Measurements from ENCODE around the gene INSR. TPM values are rescaled to one million over a fixed set of nuclear protein-coding genes. Genes with fewer than 3 reads are reported as not detected.

INSR gene
- total and polyA plus RNA-seq, 10 of the 15 experiments (the other 5 are each of a cell fraction or from before 2014, with no cell fraction given) = 4.2 to 34.9 (median 13.6) TPM

DNA sequence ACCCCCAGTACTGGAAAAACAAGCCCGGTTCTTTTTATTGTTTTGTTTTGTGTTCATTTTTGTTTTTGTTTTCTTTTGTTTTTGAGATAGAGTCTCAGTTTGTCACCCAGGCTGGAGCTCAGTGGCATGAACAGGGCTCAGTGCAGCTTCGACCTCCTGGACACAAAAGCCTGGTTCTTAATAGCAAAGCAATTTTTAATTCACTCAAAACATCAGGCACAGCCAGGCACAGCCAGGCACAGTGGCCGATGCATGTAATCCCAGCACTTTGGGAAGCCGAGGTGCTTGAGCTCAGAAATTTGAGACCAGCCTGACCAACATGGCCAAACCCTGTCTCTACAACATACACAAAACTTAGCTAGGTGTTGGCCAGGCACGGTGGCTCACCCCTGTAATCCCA lies 30.7 kb downstream of the INSR start (continued):
- TF ChIP-seq, protein P1, sequence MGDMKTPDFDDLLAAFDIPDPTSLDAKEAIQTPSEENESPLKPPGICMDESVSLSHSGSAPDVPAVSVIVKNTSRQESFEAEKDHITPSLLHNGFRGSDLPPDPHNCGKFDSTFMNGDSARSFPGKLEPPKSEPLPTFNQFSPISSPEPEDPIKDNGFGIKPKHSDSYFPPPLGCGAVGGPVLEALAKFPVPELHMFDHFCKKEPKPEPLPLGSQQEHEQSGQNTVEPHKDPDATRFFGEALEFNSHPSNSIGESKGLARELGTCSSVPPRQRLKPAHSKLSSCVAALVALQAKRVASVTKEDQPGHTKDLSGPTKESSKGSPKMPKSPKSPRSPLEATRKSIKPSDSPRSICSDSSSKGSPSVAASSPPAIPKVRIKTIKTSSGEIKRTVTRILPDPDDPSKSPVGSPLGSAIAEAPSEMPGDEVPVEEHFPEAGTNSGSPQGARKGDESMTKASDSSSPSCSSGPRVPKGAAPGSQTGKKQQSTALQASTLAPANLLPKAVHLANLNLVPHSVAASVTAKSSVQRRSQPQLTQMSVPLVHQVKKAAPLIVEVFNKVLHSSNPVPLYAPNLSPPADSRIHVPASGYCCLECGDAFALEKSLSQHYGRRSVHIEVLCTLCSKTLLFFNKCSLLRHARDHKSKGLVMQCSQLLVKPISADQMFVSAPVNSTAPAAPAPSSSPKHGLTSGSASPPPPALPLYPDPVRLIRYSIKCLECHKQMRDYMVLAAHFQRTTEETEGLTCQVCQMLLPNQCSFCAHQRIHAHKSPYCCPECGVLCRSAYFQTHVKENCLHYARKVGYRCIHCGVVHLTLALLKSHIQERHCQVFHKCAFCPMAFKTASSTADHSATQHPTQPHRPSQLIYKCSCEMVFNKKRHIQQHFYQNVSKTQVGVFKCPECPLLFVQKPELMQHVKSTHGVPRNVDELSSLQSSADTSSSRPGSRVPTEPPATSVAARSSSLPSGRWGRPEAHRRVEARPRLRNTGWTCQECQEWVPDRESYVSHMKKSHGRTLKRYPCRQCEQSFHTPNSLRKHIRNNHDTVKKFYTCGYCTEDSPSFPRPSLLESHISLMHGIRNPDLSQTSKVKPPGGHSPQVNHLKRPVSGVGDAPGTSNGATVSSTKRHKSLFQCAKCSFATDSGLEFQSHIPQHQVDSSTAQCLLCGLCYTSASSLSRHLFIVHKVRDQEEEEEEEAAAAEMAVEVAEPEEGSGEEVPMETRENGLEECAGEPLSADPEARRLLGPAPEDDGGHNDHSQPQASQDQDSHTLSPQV (IDR thresholded peaks at IDR 0.05) = no peak
- no peak for TF ChIP-seq ZBTB40 (IDR thresholded peaks at IDR 0.05; ENCODE audit: borderline replicate concordance)
- no peak for TF ChIP-seq RFX5 (IDR thresholded peaks at IDR 0.05; ENCODE audit: low read depth, low read length)
- no peak for TF ChIP-seq SKIL (IDR thresholded peaks at IDR 0.05; ENCODE audit: low read depth, poor library complexity, severe bottlenecking)
- TF ChIP-seq, protein P2, sequence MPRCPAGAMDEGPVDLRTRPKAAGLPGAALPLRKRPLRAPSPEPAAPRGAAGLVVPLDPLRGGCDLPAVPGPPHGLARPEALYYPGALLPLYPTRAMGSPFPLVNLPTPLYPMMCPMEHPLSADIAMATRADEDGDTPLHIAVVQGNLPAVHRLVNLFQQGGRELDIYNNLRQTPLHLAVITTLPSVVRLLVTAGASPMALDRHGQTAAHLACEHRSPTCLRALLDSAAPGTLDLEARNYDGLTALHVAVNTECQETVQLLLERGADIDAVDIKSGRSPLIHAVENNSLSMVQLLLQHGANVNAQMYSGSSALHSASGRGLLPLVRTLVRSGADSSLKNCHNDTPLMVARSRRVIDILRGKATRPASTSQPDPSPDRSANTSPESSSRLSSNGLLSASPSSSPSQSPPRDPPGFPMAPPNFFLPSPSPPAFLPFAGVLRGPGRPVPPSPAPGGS (IDR thresholded peaks at IDR 0.05; ENCODE audit: borderline replicate concordance, insufficient read depth, low read depth, low read length, poor library complexity, severe bottlenecking) = no peak
- TF ChIP-seq, protein P3, sequence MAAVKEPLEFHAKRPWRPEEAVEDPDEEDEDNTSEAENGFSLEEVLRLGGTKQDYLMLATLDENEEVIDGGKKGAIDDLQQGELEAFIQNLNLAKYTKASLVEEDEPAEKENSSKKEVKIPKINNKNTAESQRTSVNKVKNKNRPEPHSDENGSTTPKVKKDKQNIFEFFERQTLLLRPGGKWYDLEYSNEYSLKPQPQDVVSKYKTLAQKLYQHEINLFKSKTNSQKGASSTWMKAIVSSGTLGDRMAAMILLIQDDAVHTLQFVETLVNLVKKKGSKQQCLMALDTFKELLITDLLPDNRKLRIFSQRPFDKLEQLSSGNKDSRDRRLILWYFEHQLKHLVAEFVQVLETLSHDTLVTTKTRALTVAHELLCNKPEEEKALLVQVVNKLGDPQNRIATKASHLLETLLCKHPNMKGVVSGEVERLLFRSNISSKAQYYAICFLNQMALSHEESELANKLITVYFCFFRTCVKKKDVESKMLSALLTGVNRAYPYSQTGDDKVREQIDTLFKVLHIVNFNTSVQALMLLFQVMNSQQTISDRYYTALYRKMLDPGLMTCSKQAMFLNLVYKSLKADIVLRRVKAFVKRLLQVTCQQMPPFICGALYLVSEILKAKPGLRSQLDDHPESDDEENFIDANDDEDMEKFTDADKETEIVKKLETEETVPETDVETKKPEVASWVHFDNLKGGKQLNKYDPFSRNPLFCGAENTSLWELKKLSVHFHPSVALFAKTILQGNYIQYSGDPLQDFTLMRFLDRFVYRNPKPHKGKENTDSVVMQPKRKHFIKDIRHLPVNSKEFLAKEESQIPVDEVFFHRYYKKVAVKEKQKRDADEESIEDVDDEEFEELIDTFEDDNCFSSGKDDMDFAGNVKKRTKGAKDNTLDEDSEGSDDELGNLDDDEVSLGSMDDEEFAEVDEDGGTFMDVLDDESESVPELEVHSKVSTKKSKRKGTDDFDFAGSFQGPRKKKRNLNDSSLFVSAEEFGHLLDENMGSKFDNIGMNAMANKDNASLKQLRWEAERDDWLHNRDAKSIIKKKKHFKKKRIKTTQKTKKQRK (IDR thresholded peaks at IDR 0.05; ENCODE audit: low read depth, low read length) = no peak
- no peak for TF ChIP-seq RUNX3 (IDR thresholded peaks at IDR 0.05; ENCODE audit: low read length)

Data from GM12878 (cell line).